Measurements from ENCODE around the gene SLC37A4.
"Not testable (repeated sequence)": the region's sequence is repeated elsewhere in the genome, so short reads cannot be mapped to it uniquely, and the experiment has no call there.

The SLC37A4 gene

DNA sequence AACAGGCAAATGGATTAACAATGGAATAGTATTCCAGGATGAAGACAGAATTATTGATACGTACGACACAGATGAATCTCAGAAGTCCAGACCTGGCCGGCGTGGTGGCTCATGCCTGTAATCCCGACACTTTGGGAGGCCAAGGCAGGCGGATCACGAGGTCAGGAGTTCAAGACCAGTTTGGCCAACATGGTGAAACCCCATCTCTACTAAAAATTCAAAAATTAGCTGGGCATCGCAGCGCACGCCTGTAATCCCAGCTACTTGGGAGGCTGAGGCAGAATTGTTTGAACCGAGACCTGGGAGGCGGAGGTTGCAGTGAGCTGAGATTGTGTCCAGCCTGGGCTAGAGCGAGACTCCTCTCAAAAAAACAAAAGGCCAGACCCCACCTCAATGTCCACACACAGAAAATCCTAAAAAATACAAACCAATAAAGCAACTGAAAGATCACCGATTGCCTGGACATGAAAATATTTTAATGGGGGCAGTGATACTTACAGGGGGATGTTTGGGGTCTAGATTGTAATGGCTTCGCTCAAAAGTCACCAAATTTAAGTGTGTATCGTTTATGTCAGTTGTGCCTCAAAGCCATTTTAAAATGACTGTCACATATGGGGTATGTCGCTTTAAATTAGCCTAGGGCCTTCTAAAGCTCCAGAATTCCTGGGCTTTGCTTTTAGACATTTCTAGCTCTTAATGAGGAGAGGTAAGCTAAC, 16.3 kb downstream of the SLC37A4 start:
- no peak for FAIRE-seq
- peak; percentile 82 for TF ChIP-seq POLR2A (IDR thresholded peaks at IDR 0.05; ENCODE audit: low read depth, low read length)
- TF ChIP-seq TAF1 (IDR thresholded peaks at IDR 0.05; ENCODE audit: borderline replicate concordance, low read depth, low read length) = no peak
- TF ChIP-seq POLR2AphosphoS5 (IDR thresholded peaks at IDR 0.05; ENCODE audit: low read depth, low read length) = peak; percentile 60
- no peak for DNase-seq (ENCODE audit: insufficient read length)

DNA sequence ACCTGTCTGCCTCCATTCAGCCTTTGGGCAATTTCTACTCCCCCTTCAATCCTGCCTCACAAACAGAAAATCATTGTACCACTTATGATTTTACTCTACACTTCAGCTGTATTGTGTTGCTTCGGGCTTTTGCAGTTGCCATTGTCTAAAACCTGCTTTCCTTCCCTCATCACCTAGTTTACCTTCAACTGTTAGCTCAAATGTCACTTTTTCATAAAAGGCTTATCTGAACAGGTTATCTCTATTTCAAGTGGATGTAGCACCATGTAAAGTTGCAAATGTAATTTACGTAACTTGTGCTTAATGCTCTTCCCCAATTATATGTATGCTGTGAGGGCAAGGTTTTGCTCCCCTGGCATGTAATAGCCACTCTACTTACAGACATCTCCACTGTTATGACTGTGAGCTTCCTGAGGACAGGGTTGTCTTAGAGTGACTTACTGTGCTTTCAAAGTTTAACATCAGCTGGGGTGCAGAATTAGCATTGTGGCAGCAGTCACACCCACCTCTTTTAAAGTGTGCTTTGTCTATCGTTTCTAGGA, 18.0 kb downstream of the SLC37A4 start:
- no peak for TF ChIP-seq POLR2A (IDR thresholded peaks at IDR 0.05; ENCODE audit: low read depth, low read length)
- TF ChIP-seq POLR2AphosphoS5 (IDR thresholded peaks at IDR 0.05; ENCODE audit: low read depth, low read length) = no peak; the same call in 1 of the 2 replicates
- TF ChIP-seq TAF1 (IDR thresholded peaks at IDR 0.05; ENCODE audit: borderline replicate concordance, low read depth, low read length) = no peak
- no peak for DNase-seq (ENCODE audit: insufficient read length)
- FAIRE-seq = no peak

DNA sequence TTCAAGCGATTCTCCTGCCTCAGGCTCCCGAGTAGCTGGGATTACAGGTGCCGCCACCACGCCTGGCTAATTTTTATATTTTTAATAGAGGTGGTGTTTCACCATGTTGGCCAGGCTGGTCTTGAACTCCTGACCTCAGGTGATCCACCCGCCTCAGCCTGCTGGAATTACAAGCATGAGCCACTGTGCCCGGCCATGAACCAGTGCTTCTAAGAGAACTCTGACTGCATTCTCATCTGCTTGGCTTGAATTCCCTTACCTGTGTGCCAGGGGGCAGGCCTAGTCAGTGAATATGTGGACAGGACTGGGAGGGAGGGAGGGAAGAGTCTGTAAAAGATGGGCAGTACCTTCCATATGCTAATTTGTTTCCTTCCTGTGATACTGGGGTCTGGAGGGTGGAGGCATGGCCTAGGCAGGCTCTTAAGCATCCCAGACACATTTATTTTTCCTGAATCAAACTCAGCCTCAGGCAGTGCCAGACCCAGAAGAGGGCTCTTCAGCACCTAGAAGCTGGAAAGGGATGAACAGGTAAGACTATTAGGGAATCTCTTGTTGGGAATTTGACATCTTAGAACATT, 19.1 kb downstream of the SLC37A4 start:
- no peak for FAIRE-seq
- no peak for DNase-seq (ENCODE audit: insufficient read length)
- TF ChIP-seq POLR2A (IDR thresholded peaks at IDR 0.05; ENCODE audit: low read depth, low read length) = no peak
- no peak for TF ChIP-seq POLR2AphosphoS5 (IDR thresholded peaks at IDR 0.05; ENCODE audit: low read depth, low read length)
- no peak for TF ChIP-seq TAF1 (IDR thresholded peaks at IDR 0.05; ENCODE audit: borderline replicate concordance, low read depth, low read length)

DNA sequence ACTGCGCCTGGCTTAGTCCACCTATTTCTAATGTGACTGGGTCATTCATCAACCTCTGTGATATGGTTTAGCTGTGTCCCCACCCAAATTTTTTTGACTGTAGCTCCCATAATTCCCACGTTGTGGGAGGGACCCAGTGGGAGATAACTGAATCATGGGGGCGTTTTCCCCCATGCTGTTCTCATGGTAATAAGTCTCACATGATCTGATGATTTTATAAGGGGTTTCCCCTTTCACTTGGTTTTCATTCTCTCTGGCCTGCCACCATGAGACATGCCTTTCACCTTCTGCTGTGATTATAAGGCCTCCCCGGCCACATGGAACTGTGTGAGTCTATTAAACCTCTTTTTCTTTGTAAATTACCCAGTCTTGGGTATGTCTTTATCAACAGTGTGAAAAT, 24.0 kb downstream of the SLC37A4 start:
- no peak for DNase-seq (ENCODE audit: insufficient read length)
- no peak for TF ChIP-seq TAF1 (IDR thresholded peaks at IDR 0.05; ENCODE audit: borderline replicate concordance, low read depth, low read length)
- TF ChIP-seq POLR2A (IDR thresholded peaks at IDR 0.05; ENCODE audit: low read depth, low read length) = no peak
- TF ChIP-seq POLR2AphosphoS5 (IDR thresholded peaks at IDR 0.05; ENCODE audit: low read depth, low read length) = no peak
- no peak for FAIRE-seq

DNA sequence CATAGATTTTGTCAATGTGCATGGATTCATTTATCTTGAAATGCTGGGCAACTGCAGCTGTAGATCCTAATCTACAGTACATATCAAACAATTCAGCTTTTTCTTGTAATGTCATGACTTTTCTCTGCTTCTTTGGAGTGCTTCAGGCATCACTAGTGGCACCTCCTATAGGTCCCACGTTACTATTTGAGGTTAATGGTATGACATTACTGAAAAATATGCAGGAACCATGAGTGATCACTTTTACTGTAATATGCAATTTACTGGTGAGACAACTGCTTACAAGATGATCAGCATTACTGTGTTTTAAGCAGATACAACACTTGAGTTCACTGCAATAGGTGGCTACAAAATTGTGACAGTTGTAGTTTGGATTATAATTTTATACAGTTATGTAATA, 29.8 kb downstream of the SLC37A4 start:
- TF ChIP-seq POLR2AphosphoS5 (IDR thresholded peaks at IDR 0.05; ENCODE audit: low read depth, low read length) (no peak), TAF1 (IDR thresholded peaks at IDR 0.05; ENCODE audit: borderline replicate concordance, low read depth, low read length) (no peak), POLR2A (IDR thresholded peaks at IDR 0.05; ENCODE audit: low read depth, low read length) (no peak)
- FAIRE-seq = peak; percentile 67
- no peak for DNase-seq (ENCODE audit: insufficient read length)

DNA sequence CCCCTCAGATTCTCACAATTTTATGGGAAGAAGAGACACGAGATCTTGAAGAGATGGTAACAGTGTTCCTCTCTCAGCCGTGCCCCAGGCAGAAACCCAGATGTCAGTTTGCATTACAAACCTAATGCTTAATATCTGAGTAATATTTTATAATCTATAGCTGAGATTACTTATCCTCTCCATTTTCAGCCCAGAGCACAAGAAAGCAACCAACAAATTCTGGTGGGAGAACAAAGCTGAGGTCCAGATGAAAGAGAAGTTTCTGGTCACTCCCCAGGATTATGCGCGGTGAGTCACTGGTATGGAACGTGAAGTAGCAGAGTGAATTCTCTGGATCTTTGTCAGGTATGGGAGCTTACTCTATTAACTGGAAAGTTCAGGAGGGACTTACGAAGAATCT, 31.9 kb downstream of the SLC37A4 start:
- FAIRE-seq = peak; percentile 57
- no peak for DNase-seq (ENCODE audit: insufficient read length)

DNA sequence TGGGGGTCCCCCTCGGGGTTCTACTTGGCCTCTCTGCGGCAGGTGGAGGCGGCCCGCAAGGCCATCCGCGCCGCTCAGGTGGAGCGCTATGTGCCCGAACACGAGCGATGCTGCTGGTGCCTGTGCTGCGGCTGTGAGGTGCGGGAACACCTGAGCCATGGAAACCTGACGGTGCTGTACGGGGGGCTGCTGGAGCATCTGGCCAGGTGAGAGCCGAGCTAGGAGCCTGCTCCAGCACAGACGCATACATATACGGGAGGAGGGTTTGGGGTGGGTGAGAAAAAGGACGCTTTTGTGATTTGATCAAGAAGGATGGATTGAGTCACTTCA, 32.3 kb downstream of the SLC37A4 start:
- no peak for TF ChIP-seq POLR2AphosphoS5 (IDR thresholded peaks at IDR 0.05; ENCODE audit: low read depth, low read length)
- TF ChIP-seq TAF1 (IDR thresholded peaks at IDR 0.05; ENCODE audit: borderline replicate concordance, low read depth, low read length) = no peak
- TF ChIP-seq POLR2A (IDR thresholded peaks at IDR 0.05; ENCODE audit: low read depth, low read length) = no peak
- peak; percentile 14 for FAIRE-seq
- DNase-seq (ENCODE audit: insufficient read length) = no peak

More for the DNA sequence above, 31.9 kb downstream of the SLC37A4 start:
- TF ChIP-seq POLR2A (IDR thresholded peaks at IDR 0.05; ENCODE audit: low read depth, low read length) = no peak
- no peak for TF ChIP-seq TAF1 (IDR thresholded peaks at IDR 0.05; ENCODE audit: borderline replicate concordance, low read depth, low read length)
- TF ChIP-seq POLR2AphosphoS5 (IDR thresholded peaks at IDR 0.05; ENCODE audit: low read depth, low read length) = no peak

DNA sequence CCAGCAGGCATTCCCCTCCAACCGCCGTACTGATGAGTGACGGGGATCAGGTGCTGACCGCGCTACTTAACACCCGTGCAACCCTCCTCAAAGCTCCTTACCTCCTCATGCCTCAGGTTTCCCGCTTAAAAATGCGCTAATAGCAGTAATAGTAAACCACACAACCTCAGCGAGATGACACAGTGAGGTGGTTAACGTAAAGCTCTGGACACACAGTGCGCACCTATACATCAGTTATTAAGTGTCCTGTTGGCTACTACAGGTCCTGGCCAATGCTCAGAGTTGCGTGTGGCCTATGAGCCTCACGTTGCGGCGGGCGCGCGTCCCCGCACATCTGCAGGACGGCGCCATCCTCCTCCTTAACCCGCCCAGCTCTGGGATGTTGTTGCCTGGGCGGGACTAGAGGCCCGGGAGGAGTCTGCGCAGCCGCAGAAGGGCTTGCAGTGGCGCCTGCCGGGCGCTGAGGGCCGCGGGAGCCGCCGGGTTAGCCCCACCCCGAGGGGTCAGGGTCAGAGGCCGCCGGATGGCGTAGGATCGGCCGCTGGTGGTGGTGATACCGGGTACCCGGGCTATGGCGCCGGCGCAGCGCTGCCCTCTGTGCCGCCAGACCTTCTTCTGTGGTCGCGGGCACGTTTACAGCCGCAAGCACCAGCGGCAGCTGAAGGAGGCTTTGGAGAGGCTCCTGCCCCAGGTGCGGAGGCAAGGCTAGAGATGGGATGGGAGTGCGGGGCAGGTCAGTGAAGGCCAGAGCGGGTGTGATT, 32.9 kb downstream of the SLC37A4 start, which contains the start of gene CENATAC:
Gene CENATAC (plus strand): TSS at position 512 of the 761 bp plus-strand sequence. CDS start 60 bp downstream, at position 572.
- DNase-seq (ENCODE audit: insufficient read length) = peak; percentile 98
- peak; percentile 95 for TF ChIP-seq POLR2A (IDR thresholded peaks at IDR 0.05; ENCODE audit: low read depth, low read length)
- peak; percentile 29; the same call in 1 of the 2 replicates for TF ChIP-seq TAF1 (IDR thresholded peaks at IDR 0.05; ENCODE audit: borderline replicate concordance, low read depth, low read length)
- TF ChIP-seq POLR2AphosphoS5 (IDR thresholded peaks at IDR 0.05; ENCODE audit: low read depth, low read length) = peak; percentile 91
- no peak for FAIRE-seq

DNA sequence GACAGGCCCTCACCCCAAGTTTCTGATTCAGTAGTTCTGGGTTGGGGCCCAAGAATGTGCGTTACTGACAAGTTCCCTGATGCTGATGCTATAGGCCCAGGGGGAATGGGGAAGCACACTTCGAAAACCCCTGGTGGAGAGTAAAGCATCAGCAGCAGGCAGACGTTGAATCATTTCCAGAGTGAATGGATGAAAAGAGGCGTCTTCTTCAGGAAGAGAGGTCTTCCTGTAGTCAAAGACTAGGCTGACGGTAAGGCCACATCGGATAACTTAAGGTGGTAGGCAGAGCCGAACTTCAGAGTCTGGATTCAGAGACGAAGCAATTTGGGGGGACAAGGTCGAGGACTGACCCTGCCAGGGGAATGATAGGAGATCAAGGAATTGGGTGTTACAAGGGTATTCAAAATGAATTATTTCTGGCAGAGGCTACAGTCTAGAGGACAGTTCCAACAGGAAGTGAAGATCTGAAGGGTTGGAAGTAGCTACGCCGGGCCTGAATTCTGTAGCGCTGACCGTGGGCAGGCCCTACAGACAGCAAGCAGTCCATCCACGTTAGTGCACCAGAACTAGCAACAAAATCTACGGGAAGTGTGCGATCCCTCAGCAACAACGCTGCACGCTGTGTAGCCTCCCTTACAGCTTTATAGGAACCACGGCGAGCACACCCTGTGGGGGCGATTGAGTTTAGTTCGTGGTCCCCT, 33.6 kb downstream of the SLC37A4 start:
- FAIRE-seq = peak; percentile 99
- no peak for DNase-seq (ENCODE audit: insufficient read length)
- TF ChIP-seq POLR2AphosphoS5 (IDR thresholded peaks at IDR 0.05; ENCODE audit: low read depth, low read length) (peak; percentile 70; the same call in 1 of the 2 replicates), POLR2A (IDR thresholded peaks at IDR 0.05; ENCODE audit: low read depth, low read length) (no peak; the same call in 1 of the 2 replicates)

DNA sequence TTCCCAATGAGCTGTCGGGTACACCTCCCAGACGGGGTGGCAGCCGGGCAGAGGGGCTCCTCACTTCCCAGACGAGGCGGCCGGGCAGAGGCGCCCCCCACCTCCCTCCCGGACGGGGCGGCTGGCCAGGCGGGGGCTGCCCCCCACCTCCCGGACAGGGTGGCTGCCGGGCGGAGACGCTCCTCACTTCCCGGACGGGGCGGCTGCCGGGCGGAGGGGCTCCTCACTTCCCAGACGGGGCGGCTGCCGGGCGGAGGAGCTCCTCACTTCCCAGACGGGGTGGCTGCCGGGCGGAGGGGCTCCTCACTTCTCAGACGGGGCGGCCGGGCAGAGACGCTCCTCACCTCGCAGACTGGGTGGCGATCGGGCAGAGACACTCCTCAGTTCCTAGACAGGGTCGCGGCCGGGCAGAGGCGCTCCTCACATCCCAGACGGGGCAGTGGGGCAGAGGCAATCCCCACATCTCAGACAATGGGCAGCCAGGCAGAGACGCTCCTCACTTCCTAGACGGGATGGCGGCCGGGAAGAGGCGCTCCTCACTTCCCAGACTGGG, 39.1 kb downstream of the SLC37A4 start:
- not testable (repeated sequence) for FAIRE-seq; DNase-seq (ENCODE audit: insufficient read length)

DNA sequence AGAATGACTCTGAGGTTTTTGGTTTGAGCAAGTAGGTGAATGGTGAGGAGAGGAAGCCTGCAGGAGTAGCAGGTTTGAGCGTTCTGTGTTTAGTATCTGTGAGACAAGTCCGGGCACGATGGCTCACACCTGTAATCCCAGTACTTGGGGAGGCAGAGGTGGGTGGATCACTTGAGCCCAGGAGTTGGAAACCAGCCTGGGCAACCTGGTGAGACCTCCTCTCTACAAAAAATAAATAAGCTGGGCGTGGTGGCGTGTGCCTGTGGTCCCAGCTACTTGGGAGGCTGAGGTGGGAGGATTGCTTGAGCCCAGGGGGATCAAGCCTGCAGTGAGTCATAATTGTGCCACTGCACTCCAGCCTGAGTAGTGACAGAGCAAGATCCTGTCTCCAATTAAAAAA, 42.4 kb downstream of the SLC37A4 start:
- no peak for DNase-seq (ENCODE audit: insufficient read length)
- no peak for FAIRE-seq
- TF ChIP-seq POLR2A (IDR thresholded peaks at IDR 0.05; ENCODE audit: low read depth, low read length) = no peak
- no peak for TF ChIP-seq TAF1 (IDR thresholded peaks at IDR 0.05; ENCODE audit: borderline replicate concordance, low read depth, low read length)
- no peak for TF ChIP-seq POLR2AphosphoS5 (IDR thresholded peaks at IDR 0.05; ENCODE audit: low read depth, low read length)

Measured in GM12892 (cell line).